ENCODE results near the gene ADAMTS12. TPM values are rescaled to one million over a fixed set of nuclear protein-coding genes. Genes with fewer than 3 reads are reported as not detected.

The ADAMTS12 gene
- total and polyA plus RNA-seq, 3 experiments from 2014 or later = not detected

DNA sequence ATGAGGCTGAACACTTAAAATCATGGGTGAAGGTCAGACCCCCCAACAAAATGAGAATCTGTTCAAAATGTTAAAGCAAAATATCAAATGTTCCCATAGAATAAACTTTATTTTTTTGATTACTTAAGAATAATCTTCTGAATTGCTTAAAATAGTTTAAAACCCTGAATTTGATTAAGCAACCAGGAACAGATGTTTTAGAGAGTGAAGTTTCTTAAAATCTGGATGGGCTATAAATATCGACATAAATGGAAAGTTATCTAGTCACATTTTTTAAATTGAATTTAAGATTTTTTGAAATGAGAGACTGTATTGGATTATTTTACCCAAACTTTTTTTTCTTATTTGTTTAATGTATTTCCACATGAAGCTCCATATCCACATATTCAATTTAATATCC, 98.5 kb downstream of the ADAMTS12 start:
- no peaks in the 10 kb centered on the region for H3K9me3 ChIP-seq (ENCODE audit: low read length)
- ChIA-PET POLR2A (no interaction called here), CTCF (no interaction called here)
- H3K27ac ChIP-seq (ENCODE audit: low read depth, low read length) = no peak overlapping the region
- H3K4me3 Mint-ChIP-seq = no peak overlapping the region
- H3K4me3 ChIP-seq (ENCODE audit: low read length) = no peak overlapping the region
- no peaks in the 10 kb centered on the region for H3K4me1 ChIP-seq (ENCODE audit: insufficient read depth, low read length)
- H3K36me3 ChIP-seq (ENCODE audit: insufficient read depth, low read length) = no peaks in the 10 kb centered on the region
- no peak overlapping the region for H3K27ac Mint-ChIP-seq
- DNase-seq = no peak
- no peaks in the 10 kb centered on the region for H3K4me1 Mint-ChIP-seq
- no peaks in the 10 kb centered on the region for H3K27me3 ChIP-seq (ENCODE audit: insufficient read depth, low read length, poor library complexity, severe bottlenecking)
- H3K27me3 Mint-ChIP-seq = no peaks in the 10 kb centered on the region
- no peaks in the 10 kb centered on the region for H3K9me3 Mint-ChIP-seq
- H3K36me3 Mint-ChIP-seq = no peaks in the 10 kb centered on the region

DNA sequence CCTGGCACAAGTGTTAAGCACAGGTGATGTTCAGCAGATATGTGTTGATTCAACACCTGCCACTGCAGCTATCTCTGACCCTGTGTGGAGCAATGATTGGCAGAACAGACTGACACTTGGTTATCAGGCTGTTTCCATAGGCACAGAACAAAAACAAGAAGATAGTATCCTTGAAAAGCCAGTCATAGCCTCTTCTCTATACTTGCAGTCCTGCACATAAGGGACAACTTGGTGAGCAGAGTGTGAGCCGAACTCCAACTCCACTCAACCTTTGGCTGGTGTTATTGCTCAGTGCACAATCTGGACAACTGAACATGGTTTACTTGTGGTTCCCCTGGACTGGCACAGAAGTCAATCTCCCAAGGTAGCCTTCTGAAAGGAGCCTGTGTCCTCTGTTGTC, 99.2 kb downstream of the ADAMTS12 start:
- ChIA-PET CTCF (no interaction called here), POLR2A (no interaction called here)
- H3K4me1 ChIP-seq (ENCODE audit: insufficient read depth, low read length) = no peaks in the 10 kb centered on the region
- H3K27me3 Mint-ChIP-seq = no peaks in the 10 kb centered on the region
- H3K4me1 Mint-ChIP-seq = no peaks in the 10 kb centered on the region
- DNase-seq = no peak
- no peaks in the 10 kb centered on the region for H3K36me3 Mint-ChIP-seq
- H3K27me3 ChIP-seq (ENCODE audit: insufficient read depth, low read length, poor library complexity, severe bottlenecking) = no peaks in the 10 kb centered on the region
- no peaks in the 10 kb centered on the region for H3K9me3 ChIP-seq (ENCODE audit: low read length)
- H3K27ac ChIP-seq (ENCODE audit: low read depth, low read length) = no peak overlapping the region
- no peaks in the 10 kb centered on the region for H3K36me3 ChIP-seq (ENCODE audit: insufficient read depth, low read length)
- no peaks in the 10 kb centered on the region for H3K9me3 Mint-ChIP-seq
- no peak overlapping the region for H3K4me3 Mint-ChIP-seq
- H3K4me3 ChIP-seq (ENCODE audit: low read length) = no peak overlapping the region
- no peak overlapping the region for H3K27ac Mint-ChIP-seq

DNA sequence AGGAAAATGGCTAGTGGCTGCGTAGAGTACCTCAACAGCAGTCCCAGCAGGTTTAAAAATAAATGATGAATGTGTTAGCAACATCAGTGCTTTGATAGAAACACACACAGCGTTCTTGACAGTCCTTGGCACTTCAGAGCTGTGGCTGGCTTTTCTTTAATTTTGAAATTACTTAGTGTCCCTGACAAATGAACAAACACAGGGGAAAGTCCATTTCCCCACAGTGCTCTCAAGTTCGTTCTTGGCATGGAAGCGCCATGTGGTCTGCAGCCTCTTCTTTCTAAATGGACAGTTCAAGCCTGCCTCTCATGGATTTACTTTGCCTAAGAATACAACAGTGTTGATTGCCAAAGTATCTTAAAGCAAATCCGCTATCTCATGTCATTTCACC, 102.2 kb downstream of the ADAMTS12 start:
- DNase-seq = no peak

DNA sequence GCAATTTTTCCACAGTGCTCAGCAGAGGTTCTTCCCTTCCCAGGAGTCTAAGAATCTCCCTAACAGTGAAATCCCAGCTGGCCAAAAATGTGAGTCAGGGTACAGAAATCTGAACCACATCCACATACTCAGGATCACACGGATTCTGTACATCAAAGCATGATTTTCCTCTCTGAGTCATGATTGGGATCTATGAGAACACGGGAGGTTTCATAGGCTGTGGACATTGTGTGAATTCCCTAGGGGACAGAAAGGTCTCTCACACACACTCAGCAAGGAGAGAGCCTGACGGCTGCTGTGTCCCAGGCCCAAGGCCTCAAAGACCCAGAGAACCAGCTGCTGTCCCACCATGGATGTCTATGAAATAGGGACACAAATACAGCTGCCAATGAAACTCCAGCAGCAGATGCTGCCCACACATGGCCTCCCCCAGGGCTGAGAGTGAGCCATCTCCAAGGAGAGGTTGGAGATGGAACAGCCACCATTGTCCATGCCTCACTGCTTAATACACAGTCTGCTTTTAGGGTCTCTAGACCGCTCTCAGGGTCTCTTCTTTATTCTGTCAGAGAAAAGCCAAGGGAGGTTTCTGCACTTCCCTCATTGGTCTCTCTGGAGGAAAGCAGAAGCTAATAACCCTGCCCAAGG, 102.7 kb downstream of the ADAMTS12 start:
- CTCF ChIA-PET = no interaction called here
- H3K4me3 Mint-ChIP-seq = no peak overlapping the region

More for the DNA sequence above, 102.2 kb downstream of the ADAMTS12 start:
- Mint-ChIP-seq H3K27ac (no peak overlapping the region), H3K36me3 (peaks cover 0 to 6% (median 0%) of the 10 kb centered on the region in 3 donors), H3K4me1 (no peaks in the 10 kb centered on the region), H3K4me3 (no peak overlapping the region), H3K27me3 (no peaks in the 10 kb centered on the region), H3K9me3 (peaks cover 0 to 5% (median 2%) of the 10 kb centered on the region in 5 donors)
- no peaks in the 10 kb centered on the region for H3K4me1 ChIP-seq (ENCODE audit: insufficient read depth, low read length)
- H3K4me3 ChIP-seq (ENCODE audit: low read length) = no peak overlapping the region
- ChIA-PET CTCF (no interaction called here), POLR2A (no interaction called here)
- no peaks in the 10 kb centered on the region for H3K9me3 ChIP-seq (ENCODE audit: low read length)
- H3K36me3 ChIP-seq (ENCODE audit: insufficient read depth, low read length) = no peaks in the 10 kb centered on the region
- no peaks in the 10 kb centered on the region for H3K27me3 ChIP-seq (ENCODE audit: insufficient read depth, low read length, poor library complexity, severe bottlenecking)
- no peak overlapping the region for H3K27ac ChIP-seq (ENCODE audit: low read depth, low read length)

DNA sequence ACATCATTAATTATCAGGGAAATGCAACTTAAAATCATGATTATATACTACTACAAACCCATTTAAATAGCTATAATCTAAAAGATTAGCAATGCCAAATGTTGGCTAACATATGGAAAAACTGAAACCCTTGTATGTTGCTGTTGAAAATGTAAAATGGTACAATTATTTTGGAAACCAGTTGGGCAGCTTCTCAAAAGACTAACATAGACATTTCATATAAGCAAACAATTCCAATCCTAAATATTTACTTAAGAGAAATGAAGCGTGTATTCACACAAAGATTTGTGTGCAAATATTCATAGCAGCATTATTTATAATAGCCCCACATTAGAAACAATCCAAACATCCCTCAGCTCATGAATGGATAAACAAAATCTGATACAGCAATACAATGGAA, 106.2 kb downstream of the ADAMTS12 start:
- H3K27ac ChIP-seq (ENCODE audit: low read depth, low read length) = no peak overlapping the region
- ChIA-PET POLR2A (no interaction called here), CTCF (no interaction called here)
- Mint-ChIP-seq H3K36me3 (peaks cover 0 to 6% (median 0%) of the 10 kb centered on the region in 3 donors), H3K4me3 (no peak overlapping the region), H3K27ac (no peak overlapping the region), H3K9me3 (peaks cover 1 to 9% (median 4%) of the 10 kb centered on the region in 5 donors), H3K4me1 (no peaks in the 10 kb centered on the region), H3K27me3 (no peaks in the 10 kb centered on the region)
- no peak overlapping the region for H3K4me3 ChIP-seq (ENCODE audit: low read length)
- no peak for DNase-seq
- no peaks in the 10 kb centered on the region for H3K36me3 ChIP-seq (ENCODE audit: insufficient read depth, low read length)
- H3K27me3 ChIP-seq (ENCODE audit: insufficient read depth, low read length, poor library complexity, severe bottlenecking) = no peaks in the 10 kb centered on the region
- H3K4me1 ChIP-seq (ENCODE audit: insufficient read depth, low read length) = no peaks in the 10 kb centered on the region
- H3K9me3 ChIP-seq (ENCODE audit: low read length) = no peaks in the 10 kb centered on the region

More for the DNA sequence above, 102.7 kb downstream of the ADAMTS12 start:
- POLR2A ChIA-PET = no interaction called here
- Histone ChIP-seq H3K27ac (ENCODE audit: low read depth, low read length) (no peak overlapping the region), H3K4me3 (ENCODE audit: low read length) (no peak overlapping the region), H3K36me3 (ENCODE audit: insufficient read depth, low read length) (no peaks in the 10 kb centered on the region), H3K4me1 (ENCODE audit: insufficient read depth, low read length) (no peaks in the 10 kb centered on the region), H3K9me3 (ENCODE audit: low read length) (no peaks in the 10 kb centered on the region), H3K27me3 (ENCODE audit: insufficient read depth, low read length, poor library complexity, severe bottlenecking) (no peaks in the 10 kb centered on the region)
- Mint-ChIP-seq H3K27me3 (no peaks in the 10 kb centered on the region), H3K4me1 (no peaks in the 10 kb centered on the region), H3K36me3 (peaks cover 0 to 6% (median 0%) of the 10 kb centered on the region in 3 donors), H3K27ac (no peak overlapping the region), H3K9me3 (peaks cover 0 to 5% (median 2%) of the 10 kb centered on the region in 5 donors)
- no peak for DNase-seq

DNA sequence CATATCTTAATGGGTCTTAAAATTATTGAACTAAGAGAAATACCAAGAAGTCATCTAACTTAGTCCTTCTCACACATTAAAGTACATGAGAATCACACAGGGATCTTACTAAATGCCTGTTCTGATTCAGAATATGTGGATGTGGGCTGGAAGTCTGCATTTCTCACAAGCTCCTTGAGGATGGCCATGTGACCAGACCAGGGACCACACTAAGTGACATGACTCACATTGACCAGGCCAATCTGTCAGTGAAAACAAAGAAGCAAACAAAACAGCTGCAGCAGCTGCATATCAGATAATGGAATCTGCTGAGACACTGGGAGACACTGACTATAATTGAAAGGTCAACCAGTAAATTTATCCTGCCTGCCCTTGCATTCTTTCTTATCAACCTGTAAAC, 110.5 kb downstream of the ADAMTS12 start:
- no peak overlapping the region for H3K27ac Mint-ChIP-seq
- POLR2A ChIA-PET = no interaction called here

DNA sequence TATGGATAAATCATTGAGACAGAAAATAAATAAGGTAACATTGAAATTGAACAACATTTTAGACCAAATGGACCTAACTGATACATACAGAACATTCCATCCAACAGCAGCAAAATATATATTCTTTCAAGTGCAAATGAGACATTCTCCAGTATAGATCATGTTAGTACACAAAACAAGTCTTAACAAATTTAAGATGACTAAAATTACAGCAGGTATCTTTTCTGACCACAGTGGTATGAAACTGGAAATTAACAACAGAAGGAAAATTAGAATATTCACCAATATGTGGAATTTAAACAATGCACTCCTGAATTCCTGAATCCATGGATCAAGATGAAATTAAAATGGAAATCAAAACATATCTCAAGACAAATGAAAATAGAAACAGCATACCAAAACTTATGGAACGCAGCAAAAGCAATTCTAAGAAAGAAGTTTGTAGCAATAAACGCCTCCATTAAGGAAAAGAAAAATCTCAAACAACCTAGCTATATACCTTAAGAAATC, 115.6 kb downstream of the ADAMTS12 start:
- H3K9me3 ChIP-seq (ENCODE audit: low read length) = no peaks in the 10 kb centered on the region
- peaks cover 0 to 4% (median 0%) of the 10 kb centered on the region in 5 donors for H3K9me3 Mint-ChIP-seq
- CTCF ChIA-PET = no interaction called here
- H3K27me3 ChIP-seq (ENCODE audit: insufficient read depth, low read length, poor library complexity, severe bottlenecking) = no peaks in the 10 kb centered on the region
- H3K4me3 Mint-ChIP-seq = no peak overlapping the region
- no peak overlapping the region for H3K4me3 ChIP-seq (ENCODE audit: low read length)
- H3K4me1 ChIP-seq (ENCODE audit: insufficient read depth, low read length) = no peaks in the 10 kb centered on the region
- H3K27ac ChIP-seq (ENCODE audit: low read depth, low read length) = no peak overlapping the region
- POLR2A ChIA-PET = no interaction called here
- DNase-seq = no peak
- H3K36me3 ChIP-seq (ENCODE audit: insufficient read depth, low read length) = no peaks in the 10 kb centered on the region
- no peaks in the 10 kb centered on the region for H3K4me1 Mint-ChIP-seq
- H3K27ac Mint-ChIP-seq = no peak overlapping the region
- peaks cover 3 to 7% of the 10 kb centered on the region in 2 donors for H3K27me3 Mint-ChIP-seq
- no peaks in the 10 kb centered on the region for H3K36me3 Mint-ChIP-seq

More for the DNA sequence above, 110.5 kb downstream of the ADAMTS12 start:
- Histone ChIP-seq H3K9me3 (ENCODE audit: low read length) (no peaks in the 10 kb centered on the region), H3K36me3 (ENCODE audit: insufficient read depth, low read length) (no peaks in the 10 kb centered on the region), H3K4me1 (ENCODE audit: insufficient read depth, low read length) (no peaks in the 10 kb centered on the region), H3K27me3 (ENCODE audit: insufficient read depth, low read length, poor library complexity, severe bottlenecking) (no peaks in the 10 kb centered on the region), H3K27ac (ENCODE audit: low read depth, low read length) (no peak overlapping the region), H3K4me3 (ENCODE audit: low read length) (no peak overlapping the region)
- no peak for DNase-seq
- Mint-ChIP-seq H3K9me3 (peaks cover 1 to 9% (median 5%) of the 10 kb centered on the region in 5 donors), H3K4me3 (no peak overlapping the region), H3K36me3 (peaks cover 0 to 6% (median 0%) of the 10 kb centered on the region in 3 donors), H3K27me3 (no peaks in the 10 kb centered on the region), H3K4me1 (no peaks in the 10 kb centered on the region)
- CTCF ChIA-PET = no interaction called here

DNA sequence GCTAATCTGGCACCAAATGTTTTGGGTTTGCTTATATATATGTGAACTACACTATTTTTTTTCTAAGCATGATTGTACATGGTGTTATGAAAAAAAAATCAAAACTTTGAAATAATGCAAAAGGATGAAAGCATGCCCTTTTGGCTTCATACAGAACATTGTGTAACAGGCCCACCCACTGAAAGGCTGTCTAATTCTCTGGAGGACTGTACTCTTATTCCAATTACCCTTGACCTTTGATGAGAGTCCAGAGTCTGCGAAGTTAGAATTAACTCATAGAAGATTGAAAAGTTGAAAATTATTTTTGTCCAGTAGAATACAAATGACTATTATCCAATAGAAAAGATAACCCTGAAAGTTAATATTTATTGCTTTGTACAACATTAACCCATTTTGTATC, 117.4 kb downstream of the ADAMTS12 start:
- peaks cover 6 to 7% of the 10 kb centered on the region in 2 donors for H3K27me3 Mint-ChIP-seq
- no peaks in the 10 kb centered on the region for H3K9me3 ChIP-seq (ENCODE audit: low read length)
- POLR2A ChIA-PET = no interaction called here
- no peak overlapping the region for H3K27ac Mint-ChIP-seq
- DNase-seq = no peak
- no peaks in the 10 kb centered on the region for H3K36me3 ChIP-seq (ENCODE audit: insufficient read depth, low read length)
- H3K27ac ChIP-seq (ENCODE audit: low read depth, low read length) = no peak overlapping the region
- H3K4me1 Mint-ChIP-seq = no peaks in the 10 kb centered on the region
- peaks cover 0 to 4% (median 0%) of the 10 kb centered on the region in 5 donors for H3K9me3 Mint-ChIP-seq
- H3K27me3 ChIP-seq (ENCODE audit: insufficient read depth, low read length, poor library complexity, severe bottlenecking) = no peaks in the 10 kb centered on the region
- no peak overlapping the region for H3K4me3 ChIP-seq (ENCODE audit: low read length)
- no peaks in the 10 kb centered on the region for H3K36me3 Mint-ChIP-seq
- H3K4me1 ChIP-seq (ENCODE audit: insufficient read depth, low read length) = no peaks in the 10 kb centered on the region
- no peak overlapping the region for H3K4me3 Mint-ChIP-seq
- CTCF ChIA-PET = no interaction called here
